Neural progenitor cell (in vitro differentiated cells): ENCODE measurements around the gene ARMH2. TPM values are rescaled to one million over a fixed set of nuclear protein-coding genes. Genes with fewer than 3 reads are reported as not detected.

ENCODE experiments used
- DNase-seq: peaks from one replicate; pipeline ENCODE4 v3.0.0-alpha.2; 2016; ENCODE audit warnings: low spot score
- H2AFZ ChIP-seq: fragments of 200-600 bp; sonication (generic); replicated peaks from 2 replicates; pipeline ENCODE4 v1.6.1; 2016; ENCODE audit warnings: antibody characterized with exemption
- H3F3A ChIP-seq: fragments of 200-600 bp; sonication (generic); 2 replicates; pipeline ENCODE4 v1.6.1; 2016; ENCODE audit warnings: antibody characterized with exemption, low read depth
- H3K27ac ChIP-seq: fragments of 200-600 bp; sonication (generic); 2 replicates; pipeline ENCODE4 v1.5.1; 2016; ENCODE audit warnings: mild to moderate bottlenecking
- H3K27me3 ChIP-seq: fragments of 200-600 bp; sonication (generic); 2 replicates; pipeline ENCODE4 v1.6.1; 2016; ENCODE audit warnings: mild to moderate bottlenecking, moderate library complexity
- H3K36me3 ChIP-seq: fragments of 200-600 bp; sonication (generic); 2 replicates; pipeline ENCODE4 v1.5.1; 2016
- H3K4me1 ChIP-seq: fragments of 200-600 bp; sonication (generic); 2 replicates; pipeline ENCODE4 v1.6.1; 2016; ENCODE audit warnings: mixed run types
- H3K4me2 ChIP-seq: fragments of 200-600 bp; sonication (generic); 2 replicates; pipeline ENCODE4 v1.6.1; 2016
- H3K4me3 ChIP-seq: fragments of 200-600 bp; sonication (generic); 2 replicates; pipeline ENCODE4 v1.5.1; 2016
- H3K79me2 ChIP-seq: fragments of 200-600 bp; sonication (generic); 2 replicates; pipeline ENCODE4 v1.6.1; 2016; ENCODE audit warnings: low read depth
- H3K9ac ChIP-seq: fragments of 200-600 bp; sonication (generic); 2 replicates; pipeline ENCODE4 v1.6.1; 2016
- H3K9me3 ChIP-seq: fragments of 200-600 bp; sonication (generic); 2 replicates; pipeline ENCODE4 v1.5.1; 2016; ENCODE audit warnings: low read depth
- H4K20me1 ChIP-seq: fragments of 200-600 bp; sonication (generic); 2 replicates; pipeline ENCODE4 v1.6.1; 2016; ENCODE audit warnings: low read depth
- H3K27ac Mint-ChIP-seq: 3 replicates; pipeline ENCODE4 v1.8.0; 2021; ENCODE audit warnings: mixed read lengths
- H3K27me3 Mint-ChIP-seq: 2 replicates; pipeline ENCODE4 v1.8.0; 2022; ENCODE audit warnings: low read depth, mild to moderate bottlenecking, inconsistent platforms, moderate library complexity, mixed read lengths; ENCODE audit not compliant: insufficient read depth
- H3K36me3 Mint-ChIP-seq: 3 replicates; pipeline ENCODE4 v1.8.0; 2021; ENCODE audit warnings: mixed read lengths
- H3K4me1 Mint-ChIP-seq: 3 replicates; pipeline ENCODE4 v1.8.0; 2021; ENCODE audit warnings: mixed read lengths
- H3K4me3 Mint-ChIP-seq: 3 replicates; pipeline ENCODE4 v1.8.0; 2021; ENCODE audit warnings: mild to moderate bottlenecking, moderate library complexity, mixed read lengths
- H3K9me3 Mint-ChIP-seq: 3 replicates; pipeline ENCODE4 v1.8.0; 2020; ENCODE audit warnings: mixed read lengths
- EZH2 ChIP-seq: fragments of 200-600 bp; sonication (generic); IDR thresholded peaks from 2 replicates; pipeline ENCODE4 v1.6.1; 2017; ENCODE audit warnings: antibody characterized with exemption, mild to moderate bottlenecking, moderate library complexity
- EZH2phosphoT487 ChIP-seq: fragments of 200-600 bp; sonication (generic); IDR thresholded peaks from 2 replicates; pipeline ENCODE4 v1.6.1; 2017; ENCODE audit warnings: antibody characterized with exemption
- total RNA-seq: library from RNA; depleted of rRNA; stranded (reverse); fragments of >200 nt; gene quantifications from 2 replicates; pipeline ENCODE4 v1.2.3, GENCODE V29; 2015; ENCODE audit warnings: low replicate concordance
- TF ChIP-seq, protein P1 (sequence below): fragments of 200-600 bp; sonication (generic); IDR thresholded peaks from 2 replicates; pipeline ENCODE4 v1.5.1; 2017; ENCODE audit warnings: antibody characterized with exemption, mild to moderate bottlenecking

The ARMH2 gene
- total RNA-seq, 1 donor from 2014 or later = not detected

- no peaks in the 10 kb centered on the region for H3K36me3 Mint-ChIP-seq
- TF ChIP-seq EZH2phosphoT487 (no peak), EZH2 (no peak)
- TF ChIP-seq, protein P1, sequence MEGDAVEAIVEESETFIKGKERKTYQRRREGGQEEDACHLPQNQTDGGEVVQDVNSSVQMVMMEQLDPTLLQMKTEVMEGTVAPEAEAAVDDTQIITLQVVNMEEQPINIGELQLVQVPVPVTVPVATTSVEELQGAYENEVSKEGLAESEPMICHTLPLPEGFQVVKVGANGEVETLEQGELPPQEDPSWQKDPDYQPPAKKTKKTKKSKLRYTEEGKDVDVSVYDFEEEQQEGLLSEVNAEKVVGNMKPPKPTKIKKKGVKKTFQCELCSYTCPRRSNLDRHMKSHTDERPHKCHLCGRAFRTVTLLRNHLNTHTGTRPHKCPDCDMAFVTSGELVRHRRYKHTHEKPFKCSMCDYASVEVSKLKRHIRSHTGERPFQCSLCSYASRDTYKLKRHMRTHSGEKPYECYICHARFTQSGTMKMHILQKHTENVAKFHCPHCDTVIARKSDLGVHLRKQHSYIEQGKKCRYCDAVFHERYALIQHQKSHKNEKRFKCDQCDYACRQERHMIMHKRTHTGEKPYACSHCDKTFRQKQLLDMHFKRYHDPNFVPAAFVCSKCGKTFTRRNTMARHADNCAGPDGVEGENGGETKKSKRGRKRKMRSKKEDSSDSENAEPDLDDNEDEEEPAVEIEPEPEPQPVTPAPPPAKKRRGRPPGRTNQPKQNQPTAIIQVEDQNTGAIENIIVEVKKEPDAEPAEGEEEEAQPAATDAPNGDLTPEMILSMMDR = no peak
Observed at GRCh38 chr6:24824142-24824938, 25.6 kb upstream of the ARMH2 start.

GRCh38 chr6:24823185-24823584 lies 24.5 kb upstream of the ARMH2 start:
- Histone ChIP-seq H3K27ac (no peak overlapping the region), H3F3A (peaks cover 8% of the 10 kb centered on the region), H3K27me3 (no peaks in the 10 kb centered on the region), H2AFZ (no peak overlapping the region), H3K9ac (no peak overlapping the region), H4K20me1 (no peaks in the 10 kb centered on the region), H3K4me2 (no peak overlapping the region), H3K79me2 (no peaks in the 10 kb centered on the region), H3K4me3 (no peak overlapping the region), H3K9me3 (no peaks in the 10 kb centered on the region), H3K4me1 (peaks cover 13% of the 10 kb centered on the region), H3K36me3 (no peaks in the 10 kb centered on the region)
- H3K27me3 Mint-ChIP-seq = peaks cover under 1% of the 10 kb centered on the region
- no peaks in the 10 kb centered on the region for H3K9me3 Mint-ChIP-seq
- no peak overlapping the region for H3K27ac Mint-ChIP-seq
- H3K36me3 Mint-ChIP-seq = no peaks in the 10 kb centered on the region
- no peak for DNase-seq
- no peak overlapping the region for H3K4me3 Mint-ChIP-seq
- no peak for TF ChIP-seq EZH2phosphoT487
- TF ChIP-seq, protein P1 = no peak
- TF ChIP-seq EZH2 = no peak
- H3K4me1 Mint-ChIP-seq = peaks cover 3% of the 10 kb centered on the region

More at GRCh38 chr6:24824142-24824938, 25.6 kb upstream of the ARMH2 start:
- no peaks in the 10 kb centered on the region for H3K36me3 ChIP-seq
- H3K9me3 ChIP-seq = no peaks in the 10 kb centered on the region
- no peaks in the 10 kb centered on the region for H4K20me1 ChIP-seq
- no peaks in the 10 kb centered on the region for H3K9me3 Mint-ChIP-seq
- peaks cover 1% of the 10 kb centered on the region for H3K4me1 ChIP-seq
- no peaks in the 10 kb centered on the region for H3K27me3 Mint-ChIP-seq
- H3F3A ChIP-seq = no peaks in the 10 kb centered on the region
- H3K4me2 ChIP-seq = no peak overlapping the region
- no peak overlapping the region for H3K9ac ChIP-seq
- H3K4me3 Mint-ChIP-seq = no peak overlapping the region
- H3K27ac Mint-ChIP-seq = no peak overlapping the region
- no peak for DNase-seq
- no peak overlapping the region for H2AFZ ChIP-seq
- no peak overlapping the region for H3K27ac ChIP-seq
- no peaks in the 10 kb centered on the region for H3K27me3 ChIP-seq
- H3K79me2 ChIP-seq = no peaks in the 10 kb centered on the region
- no peaks in the 10 kb centered on the region for H3K4me1 Mint-ChIP-seq
- no peak overlapping the region for H3K4me3 ChIP-seq

GRCh38 chr6:24822696-24823095 lies 24.0 kb upstream of the ARMH2 start:
- H3K4me3 ChIP-seq = no peak overlapping the region
- peaks cover 3% of the 10 kb centered on the region for H3K27me3 Mint-ChIP-seq
- no peaks in the 10 kb centered on the region for H3K27me3 ChIP-seq
- no peak overlapping the region for H3K4me2 ChIP-seq
- H3K79me2 ChIP-seq = no peaks in the 10 kb centered on the region
- H3K4me1 Mint-ChIP-seq = peaks cover 5% of the 10 kb centered on the region
- no peaks in the 10 kb centered on the region for H3K9me3 ChIP-seq
- H3K36me3 Mint-ChIP-seq = no peaks in the 10 kb centered on the region
- no peaks in the 10 kb centered on the region for H4K20me1 ChIP-seq
- H3K27ac Mint-ChIP-seq = no peak overlapping the region
- no peak overlapping the region for H3K4me3 Mint-ChIP-seq
- H3K36me3 ChIP-seq = no peaks in the 10 kb centered on the region
- H3K4me1 ChIP-seq = peaks cover 15% of the 10 kb centered on the region
- no peak overlapping the region for H3K9ac ChIP-seq
- DNase-seq = no peak
- no peak overlapping the region for H3K27ac ChIP-seq
- no peak overlapping the region for H2AFZ ChIP-seq
- H3F3A ChIP-seq = peaks cover 9% of the 10 kb centered on the region
- no peaks in the 10 kb centered on the region for H3K9me3 Mint-ChIP-seq
- TF ChIP-seq, protein P1 = no peak
- TF ChIP-seq EZH2phosphoT487 = no peak
- no peak for TF ChIP-seq EZH2
